HG03175 (cell line): ENCODE results near the gene DTX4.

Experiments used
- ATAC-seq: cut with Tn5 transposase; IDR thresholded peaks from one replicate; pipeline ENCODE4 v1.9.1; 2021; ENCODE audit warnings: mild to moderate bottlenecking, moderate library complexity; ENCODE audit not compliant: unreplicated experiment

The DTX4 gene

DNA sequence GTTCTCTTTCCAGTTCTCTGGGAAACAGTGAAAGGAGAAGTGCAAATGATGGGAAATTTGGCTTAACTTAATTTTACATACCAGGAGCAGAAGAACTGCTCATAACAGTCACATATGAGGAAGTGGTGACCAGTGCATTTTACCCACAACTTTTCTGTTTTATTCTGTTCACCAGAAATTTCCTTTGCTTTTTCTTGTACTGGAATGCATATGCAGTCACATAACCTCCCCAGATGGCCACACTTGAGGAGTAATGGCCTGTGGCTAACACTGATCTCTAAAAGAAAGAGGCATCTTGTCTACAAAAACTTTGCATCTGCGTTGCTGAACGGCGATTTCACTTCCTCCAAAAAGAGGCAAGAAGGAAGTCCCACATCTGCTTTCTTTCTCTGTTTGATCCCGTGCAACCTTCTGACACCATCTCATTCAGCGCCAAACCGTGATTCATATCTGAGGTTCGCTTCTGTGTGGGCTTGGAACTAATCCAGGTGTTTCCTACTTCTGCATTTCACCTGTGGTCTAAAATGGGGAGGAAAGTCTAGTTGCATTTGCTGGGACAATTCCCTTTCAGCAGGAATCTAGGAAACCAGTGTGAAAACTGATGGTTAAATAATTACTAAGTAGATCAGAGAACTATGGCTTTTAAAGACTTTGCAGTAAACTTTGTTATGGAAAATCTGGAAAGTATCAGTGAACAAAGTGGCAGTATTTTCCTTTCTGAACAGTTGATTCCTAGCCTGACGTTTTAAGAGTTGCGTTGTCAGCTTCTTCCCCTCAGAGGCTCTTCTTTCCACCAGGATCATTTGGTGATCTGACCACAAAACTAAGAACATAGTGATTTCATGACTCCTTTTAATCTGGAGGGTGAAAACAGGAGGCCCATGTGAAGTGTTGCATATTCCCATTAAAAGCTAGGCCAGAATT is 45.0 kb downstream of the DTX4 start:
- ATAC-seq: peak; percentile 87

DNA sequence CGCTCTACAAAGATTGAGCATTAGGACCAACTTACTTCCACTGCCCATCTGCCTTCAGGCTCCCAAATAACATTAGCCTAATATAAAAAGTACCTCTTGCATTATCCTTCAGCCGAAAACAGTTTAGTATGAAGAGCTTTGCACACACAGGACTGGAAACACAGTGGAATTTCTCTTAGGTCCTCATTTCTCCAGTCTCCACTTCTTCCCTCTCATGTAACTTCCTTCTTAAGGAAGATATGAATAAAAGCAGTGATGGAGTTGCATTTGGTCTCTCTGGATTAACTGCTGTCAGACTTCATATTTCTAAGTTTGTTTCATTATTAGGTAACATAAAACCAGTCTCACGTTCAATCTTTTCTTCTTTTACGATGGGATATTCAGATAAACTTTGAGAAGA is 46.4 kb downstream of the DTX4 start:
- no peak for ATAC-seq

DNA sequence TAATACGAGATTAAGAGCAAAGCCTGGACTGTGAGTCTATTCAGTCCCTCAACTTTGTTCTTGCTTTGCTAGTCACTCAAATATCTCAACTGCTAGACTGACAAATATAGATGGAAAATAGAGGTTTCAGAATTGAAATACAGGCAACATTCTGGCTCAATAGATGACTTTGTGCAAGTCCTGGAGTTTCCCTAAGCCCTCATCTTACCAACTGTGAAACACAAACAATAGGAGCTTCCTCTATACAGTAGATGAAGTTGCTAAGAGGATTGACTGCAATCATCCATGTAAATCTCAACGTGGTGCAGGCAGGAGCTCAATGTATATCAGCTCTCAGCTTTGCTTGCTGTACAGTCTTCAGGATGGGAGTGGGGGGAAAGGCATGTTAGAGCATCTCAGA is 47.0 kb downstream of the DTX4 start:
- ATAC-seq: no peak

DNA sequence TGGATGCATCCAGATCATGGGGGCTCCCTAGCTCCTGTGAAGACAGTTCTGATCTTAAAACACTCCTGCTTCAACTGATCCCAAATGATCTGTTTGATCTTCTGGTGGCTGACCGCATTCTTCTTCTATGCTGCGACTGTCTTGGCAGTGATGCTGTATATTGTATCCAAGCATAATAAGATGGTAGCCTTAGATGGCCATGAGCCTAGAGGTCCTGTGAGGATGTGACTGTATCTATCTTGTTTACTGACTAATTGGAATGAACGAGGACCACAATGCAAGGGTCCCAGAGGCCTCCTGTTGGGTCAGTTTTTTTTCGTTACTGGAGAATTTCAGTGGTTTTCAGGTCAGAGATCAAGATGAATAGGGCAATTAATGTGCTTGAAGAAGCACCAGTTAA is 47.9 kb downstream of the DTX4 start:
- ATAC-seq: no peak

DNA sequence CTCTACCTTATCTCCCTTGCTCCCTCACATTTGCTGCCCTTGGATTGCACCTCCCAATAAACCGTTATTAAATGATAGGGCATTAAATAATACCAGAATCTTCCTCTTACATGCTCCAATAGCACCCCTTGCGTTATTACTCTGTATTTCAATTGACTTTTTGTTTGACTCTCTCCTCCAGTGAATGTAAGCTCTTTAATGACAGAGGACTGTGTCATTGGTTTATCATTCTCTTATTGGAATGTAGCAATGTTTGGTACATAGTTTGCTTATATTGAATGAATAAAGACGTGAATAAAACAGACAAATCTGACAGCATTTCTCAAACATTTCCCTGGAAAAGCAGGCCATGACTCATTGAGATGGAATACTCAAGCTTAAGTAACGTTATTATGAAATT is 49.5 kb downstream of the DTX4 start:
- ATAC-seq: no peak

DNA sequence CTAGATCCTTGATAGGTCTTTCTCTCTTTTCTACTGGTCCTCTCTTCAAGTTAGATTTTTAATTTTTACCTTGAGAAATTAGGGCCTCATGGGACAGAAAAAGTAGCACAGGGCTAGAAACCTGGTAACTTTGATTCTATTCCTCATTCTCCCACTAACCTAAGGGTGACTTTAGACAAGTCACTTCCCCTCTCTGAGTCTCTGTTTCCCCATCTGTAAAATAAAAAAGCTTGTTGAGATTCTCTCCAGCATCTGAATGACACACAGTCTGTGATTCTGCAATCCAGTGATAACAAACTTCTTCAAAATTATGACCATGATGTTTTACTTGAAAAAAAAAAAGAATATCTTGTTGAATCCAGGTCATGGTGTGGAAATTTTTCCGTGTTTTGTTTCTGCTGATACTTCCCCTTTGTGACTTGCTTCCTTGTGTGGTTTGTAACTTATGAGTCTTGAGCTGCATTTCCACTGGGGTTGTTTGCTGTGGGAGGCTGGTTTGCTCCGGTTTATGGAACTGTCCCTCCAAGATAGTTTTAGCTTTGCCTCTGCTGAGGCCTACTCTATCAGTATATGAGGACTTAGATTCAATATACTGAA is 50.6 kb downstream of the DTX4 start:
- no peak for ATAC-seq

DNA sequence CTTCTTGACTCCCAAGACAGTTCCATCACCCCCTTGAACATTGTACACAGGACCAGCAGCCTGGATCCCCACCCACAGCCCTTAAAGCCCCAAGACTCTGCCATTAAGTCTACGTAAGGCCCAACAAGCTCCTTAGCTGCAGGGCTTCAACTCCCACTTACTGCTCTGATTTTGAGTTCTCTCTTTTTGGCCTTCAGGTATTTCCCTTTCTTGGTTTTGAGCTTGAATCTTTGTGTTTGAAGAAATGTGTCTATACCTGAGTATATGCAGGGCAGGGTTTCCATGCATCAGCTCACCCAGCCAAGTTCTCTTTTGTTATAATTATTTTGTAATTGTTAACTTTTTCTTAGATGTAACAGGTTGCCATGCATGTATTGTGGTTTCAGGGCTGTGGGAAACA is 51.2 kb downstream of the DTX4 start:
- ATAC-seq: no peak

DNA sequence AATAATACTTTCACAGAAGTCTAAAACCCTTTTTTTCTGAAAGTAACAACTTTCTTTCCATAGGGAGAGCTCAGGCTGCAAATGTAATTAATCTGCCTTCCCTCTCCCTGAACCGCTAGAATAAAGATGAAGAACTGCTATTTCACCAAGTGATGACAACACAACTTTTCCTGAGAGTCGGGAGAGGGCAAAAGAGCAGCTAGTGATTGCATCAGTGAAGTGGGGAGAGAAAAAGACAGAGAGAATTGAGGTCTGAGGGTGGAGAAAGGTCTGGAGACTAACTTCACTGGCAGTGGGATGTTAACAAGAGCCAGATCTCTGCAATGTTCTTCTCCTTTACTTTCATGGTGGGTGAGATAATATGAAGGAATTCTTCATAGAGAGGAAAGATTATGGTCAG is 51.7 kb downstream of the DTX4 start:
- no peak for ATAC-seq

DNA sequence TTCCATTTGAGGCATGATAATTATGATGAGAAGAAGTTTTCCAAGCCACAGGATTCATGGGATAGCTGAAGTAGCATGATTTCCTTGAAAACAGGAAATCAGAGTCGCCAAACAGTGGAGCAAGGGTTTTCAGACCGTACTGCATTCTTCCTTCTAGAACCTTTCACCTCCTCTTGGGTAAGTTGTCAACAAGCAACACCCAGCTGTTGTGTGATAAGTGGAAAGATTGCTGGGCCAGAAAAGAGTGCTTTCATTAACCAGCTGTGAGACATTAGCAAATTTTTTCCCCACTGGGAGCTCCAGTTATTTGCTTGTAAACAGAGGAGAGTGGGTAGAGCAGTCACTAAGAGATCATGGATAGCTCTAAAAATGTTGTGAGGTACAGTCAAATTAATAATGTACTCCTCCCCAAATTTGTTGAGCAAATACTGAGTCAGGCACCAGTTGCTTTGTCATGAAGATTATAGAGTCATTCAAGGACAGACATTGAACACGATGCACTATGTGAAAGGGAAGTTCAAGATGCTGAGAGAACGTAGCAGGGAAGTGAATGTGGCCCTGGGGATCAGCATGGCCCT is 52.5 kb downstream of the DTX4 start:
- ATAC-seq: peak; percentile 53

DNA sequence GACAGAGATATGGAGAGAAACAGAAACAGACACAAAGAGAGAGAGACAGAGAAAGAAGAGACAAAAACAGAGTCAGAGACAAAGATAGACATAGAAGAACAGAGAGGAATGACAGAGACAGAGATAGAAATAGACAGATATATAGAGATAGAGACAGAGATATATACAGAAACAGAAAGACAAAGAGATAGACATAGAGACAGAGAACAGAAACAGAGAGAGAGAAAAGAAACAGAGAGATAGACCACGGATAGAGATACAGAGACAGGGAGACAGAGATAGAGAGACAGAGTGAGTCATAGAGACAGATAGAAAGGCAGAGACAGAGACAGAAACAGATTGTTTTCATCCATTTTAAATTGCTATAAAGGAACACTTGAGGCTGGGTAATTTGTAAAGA is 53.1 kb downstream of the DTX4 start:
- ATAC-seq: peak; percentile 52

DNA sequence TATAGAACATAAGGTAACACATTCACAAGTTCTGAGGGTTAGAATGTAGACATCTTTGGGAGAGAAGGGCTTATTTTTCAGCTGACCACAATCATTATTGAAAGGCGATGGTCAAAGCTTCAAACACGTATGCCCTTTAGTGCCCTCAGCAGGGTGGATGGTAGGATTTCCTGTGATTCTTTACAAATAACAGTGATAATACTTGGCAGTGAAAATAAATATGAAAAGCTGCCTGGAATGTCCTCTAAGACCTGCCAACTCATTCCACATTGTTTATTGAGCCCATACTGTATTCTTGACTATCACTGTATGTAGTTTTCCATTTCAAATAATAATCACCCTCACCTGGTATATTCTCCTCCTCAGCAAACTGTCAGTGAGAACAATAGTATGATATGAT is 54.5 kb downstream of the DTX4 start:
- no peak for ATAC-seq

DNA sequence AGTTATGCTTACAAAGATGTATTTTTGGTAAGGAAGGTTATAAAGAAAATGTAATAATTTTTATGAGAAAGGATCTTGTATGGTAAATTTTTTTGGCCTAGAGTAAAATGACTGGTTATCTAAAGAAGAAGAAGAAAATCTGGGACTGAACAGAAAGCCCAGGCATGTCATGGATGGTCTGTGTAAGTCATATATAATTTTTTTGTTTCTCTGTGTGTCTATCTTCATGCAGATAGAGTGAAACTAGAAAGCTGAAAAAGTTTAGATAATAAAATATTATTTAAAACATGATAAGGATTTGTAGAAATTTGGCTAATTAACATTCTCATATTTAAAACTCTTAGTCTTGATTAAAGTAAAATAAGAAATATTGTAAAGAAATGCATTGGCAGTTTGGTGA is 68.4 kb downstream of the DTX4 start:
- no peak for ATAC-seq

DNA sequence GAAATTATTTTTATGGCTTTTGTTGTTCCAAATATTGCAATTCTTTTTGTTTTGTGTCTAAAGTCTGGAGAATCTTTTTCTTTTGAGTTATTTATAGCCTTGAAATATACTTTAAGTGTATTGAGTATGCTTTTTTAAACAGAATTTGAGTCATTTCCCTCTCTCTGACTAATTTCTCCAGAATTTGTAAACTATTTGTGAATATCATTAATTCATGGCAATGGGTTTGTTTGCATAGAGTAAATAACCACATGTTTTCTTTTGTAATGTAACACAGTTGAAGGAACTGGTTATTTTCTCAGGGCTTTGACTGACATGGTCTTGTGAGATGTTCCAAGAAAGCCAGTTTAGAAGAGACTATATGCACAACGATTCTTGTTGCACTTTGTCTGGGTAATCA is 71.7 kb downstream of the DTX4 start:
- no peak for ATAC-seq

DNA sequence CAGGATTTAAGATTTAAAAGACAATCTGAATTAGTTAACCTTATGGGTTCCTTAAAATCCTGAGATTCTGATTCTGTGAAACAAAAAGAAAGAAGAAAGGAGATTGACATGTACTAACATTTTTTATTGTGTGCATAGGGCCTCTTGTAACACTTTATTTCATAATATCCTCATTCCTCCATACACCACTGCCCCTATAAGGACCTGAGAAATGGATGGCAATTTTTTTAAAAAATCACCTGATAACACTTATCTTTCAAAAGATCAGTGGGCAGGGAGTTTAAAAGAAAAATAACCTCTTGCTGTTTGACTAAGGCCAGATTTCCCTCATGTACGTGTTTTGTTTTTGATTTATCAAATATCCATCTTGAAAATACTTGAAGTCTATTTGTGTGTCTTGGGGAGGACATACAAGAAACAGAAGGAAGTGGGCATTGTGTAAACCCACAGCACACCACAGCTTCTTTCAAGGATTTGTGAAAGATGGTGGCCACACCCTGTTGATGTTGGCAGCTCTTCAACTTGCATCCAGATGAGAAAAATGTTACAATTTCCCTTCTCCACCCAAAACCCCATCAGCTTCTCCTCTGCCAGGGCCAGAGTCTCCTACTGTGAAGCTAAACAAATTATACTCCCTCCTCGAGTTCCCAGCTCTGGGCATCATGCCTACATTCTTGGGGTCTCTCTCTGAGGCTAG is 75.7 kb downstream of the DTX4 start:
- no peak for ATAC-seq

DNA sequence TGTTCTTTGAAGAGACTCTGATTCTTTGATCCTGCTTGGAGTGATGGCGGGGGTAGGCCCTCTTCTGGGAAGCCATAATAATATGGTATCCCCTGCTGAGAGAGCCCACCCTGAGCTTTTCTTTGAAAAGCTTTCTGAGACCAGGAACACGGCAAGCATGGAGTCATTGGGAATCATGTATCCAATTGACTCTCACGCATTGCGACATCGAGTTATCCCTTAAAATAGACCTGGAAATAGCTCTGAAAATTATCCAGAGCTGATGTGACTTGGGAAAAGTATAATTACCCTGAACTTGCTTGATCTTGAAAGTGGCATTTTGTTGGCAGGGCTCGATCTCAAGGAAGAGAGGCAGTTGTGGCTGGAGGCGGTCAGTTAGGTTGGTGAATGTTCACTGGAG is 77.6 kb downstream of the DTX4 start:
- no peak for ATAC-seq

DNA sequence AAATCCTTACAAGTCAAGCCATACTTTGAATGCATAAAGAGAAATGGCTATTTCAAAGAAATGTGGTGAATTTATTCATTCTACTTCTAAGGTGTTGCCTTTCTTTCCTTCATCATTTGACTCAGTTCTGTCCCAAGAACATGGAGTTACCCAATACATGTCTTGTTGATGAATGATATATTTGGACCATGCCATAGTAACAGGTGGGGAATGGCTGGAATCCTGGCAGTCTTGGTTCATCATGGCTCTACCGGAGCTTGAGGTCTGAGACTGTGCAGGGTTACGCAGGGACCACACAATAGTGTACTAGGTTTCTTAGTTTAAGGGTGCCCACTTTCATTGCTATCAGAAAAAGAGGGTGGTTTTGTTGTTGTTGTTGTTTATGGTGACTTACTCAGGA is 81.1 kb downstream of the DTX4 start:
- ATAC-seq: no peak

DNA sequence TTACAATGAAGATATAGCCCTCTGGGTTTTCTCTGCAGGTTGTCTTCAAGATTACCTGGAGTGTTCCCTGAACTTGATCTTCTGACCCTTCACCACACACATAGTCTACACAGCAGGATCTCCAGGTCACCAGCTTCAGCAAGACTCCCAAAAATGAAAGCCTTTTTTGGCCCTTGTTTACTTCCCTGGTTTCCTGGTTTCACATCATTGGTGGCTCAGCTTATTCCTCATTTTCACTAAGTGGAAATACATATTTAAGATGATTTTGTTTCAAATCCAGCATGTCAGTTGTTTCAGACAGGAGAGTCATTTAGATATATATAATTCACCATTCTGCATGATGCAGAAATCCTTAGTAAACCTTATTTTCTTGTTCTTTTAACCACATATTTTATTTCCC is 82.4 kb downstream of the DTX4 start:
- ATAC-seq: no peak

DNA sequence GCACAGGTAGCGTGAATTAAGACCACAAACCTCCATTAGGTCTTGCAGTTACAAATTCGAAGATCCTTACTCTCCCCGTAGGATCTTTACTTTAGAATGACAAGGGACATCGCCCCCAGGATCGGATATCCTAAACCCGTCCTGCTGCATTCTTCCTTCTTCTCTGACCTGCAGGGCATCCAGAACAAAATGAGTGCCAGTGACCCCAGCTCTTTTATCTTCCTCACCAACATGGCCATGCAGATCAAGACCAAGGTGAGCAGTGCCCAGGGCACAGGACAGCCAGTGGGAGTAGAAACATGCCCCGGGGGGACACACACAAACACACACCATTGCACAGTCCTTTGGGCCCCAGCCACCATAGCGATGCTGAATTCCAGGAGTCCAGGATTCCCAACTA is 83.3 kb downstream of the DTX4 start:
- ATAC-seq: no peak
